GM10248 (cell line): Measurements from ENCODE around the gene HEPACAM2.

Experiments
- CTCF ChIA-PET: fragments of 300-600 bp; sonication (Branson Sonifier 250); formaldehyde crosslinking; extraction: SDS; loops from one replicate; lab custom pipeline; 2021; ENCODE audit warnings: antibody characterized with exemption; lab: Yijun Ruan, JAX
- POLR2A ChIA-PET: fragments of 350-650 bp; sonication (Branson Sonifier 250); formaldehyde crosslinking; extraction: SDS; loops from one replicate; lab custom pipeline; 2020; ENCODE audit warnings: antibody characterized with exemption; lab: Yijun Ruan, JAX
- DNase-seq: peaks from one replicate; pipeline ENCODE4 v3.0.0; 2012; ENCODE audit errors: extremely low spot score
- CTCF ChIP-seq: IDR thresholded peaks from 2 replicates; pipeline ENCODE4 v1.5.1; 2012; ENCODE audit warnings: mild to moderate bottlenecking, low read depth; ENCODE audit errors: extremely low read depth, missing control alignments, control extremely low read depth

Gene HEPACAM2

GRCh38 chr7:93226310-93226709 is at the start of gene HEPACAM2:
Gene HEPACAM2 (minus strand): TSS chr7:93226469.
- no peak for DNase-seq
- no peak for TF ChIP-seq CTCF
- ChIA-PET POLR2A (no interaction called here), CTCF (interaction anchor here (1.0 to 1.6 kb wide), 2 partner anchors 9 to 166 kb away, joined by 3 to 4 read pairs; no protein-coding TSS in a partner anchor)

- CTCF ChIA-PET = interaction anchor here (0.6 to 1.5 kb wide), 4 partner anchors 10 to 45 kb away, joined by 3 to 6 read pairs (median 4); no protein-coding TSS in a partner anchor
- TF ChIP-seq CTCF = no peak
- no peak for DNase-seq
- POLR2A ChIA-PET = no interaction called here
Measured at GRCh38 chr7:93265220-93265619, 39.0 kb upstream of the HEPACAM2 start.

- ChIA-PET POLR2A (no interaction called here), CTCF (interaction anchor here (1.6 kb wide), 1 partner anchor 14 kb away, joined by 3 read pairs; no protein-coding TSS in a partner anchor)
- no peak for DNase-seq
- no peak for TF ChIP-seq CTCF
Measured at GRCh38 chr7:93262535-93262934, 36.3 kb upstream of the HEPACAM2 start.

GRCh38 chr7:93258661-93259060 is 32.4 kb upstream of the HEPACAM2 start:
- no peak for TF ChIP-seq CTCF
- DNase-seq = no peak
- ChIA-PET CTCF (interaction anchor here (1.0 to 1.3 kb wide), 2 partner anchors 15 to 59 kb away, joined by 3 to 4 read pairs; no protein-coding TSS in a partner anchor), POLR2A (no interaction called here)

- DNase-seq = no peak
- no peak for TF ChIP-seq CTCF
- CTCF ChIA-PET = no interaction called here
- POLR2A ChIA-PET = no interaction called here
Measured at GRCh38 chr7:93249491-93250148, 23.4 kb upstream of the HEPACAM2 start.

- POLR2A ChIA-PET = no interaction called here
Measured at GRCh38 chr7:93245525-93246432, 19.5 kb upstream of the HEPACAM2 start.

More at GRCh38 chr7:93245525-93246432, 19.5 kb upstream of the HEPACAM2 start:
- CTCF ChIA-PET = interaction anchor here (0.7 to 4.4 kb wide), 19 partner anchors 12 to 1191 kb away, joined by 3 to 56 read pairs (median 4); partner anchors contain the start of genes COL1A2 and VPS50
- DNase-seq = no peak
- peak; percentile 44 for TF ChIP-seq CTCF
